AML-193 (cell line): Measurements from ENCODE around the gene UBQLN4.
"Not testable (repeated sequence)": the region's sequence is repeated elsewhere in the genome, so short reads cannot be mapped to it uniquely, and the experiment has no call there.

Experiments used
- DNase-seq, 2 experiments: peaks; one replicate each; lab custom pipeline; 2025; lab: John Stamatoyannopoulos, UW

The UBQLN4 gene

GRCh38 chr1:156060937-156061636, 7.5 kb upstream of the UBQLN4 start, which contains the start of gene RAB25:
Gene RAB25 (plus strand): TSS chr1:156061160. CDS start chr1:156061401, 241 bp downstream.
- no peak for DNase-seq

- no peak for DNase-seq
Measured at GRCh38 chr1:156056326-156056849, 2.8 kb upstream of the UBQLN4 start.

GRCh38 chr1:156055281-156056048, 1.9 kb upstream of the UBQLN4 start:
- peak; percentile 50 to 52 for DNase-seq

- DNase-seq, result peak; percentile 94
Measured at GRCh38 chr1:156054500-156055280, 1.1 kb upstream of the UBQLN4 start, which contains the start of gene LAMTOR2. Gene LAMTOR2 (plus strand): TSS chr1:156054782. CDS start chr1:156054890, 108 bp downstream.

- peak; percentile 39 to 57 for DNase-seq
Measured at GRCh38 chr1:156052862-156053767, 483 bp downstream of the UBQLN4 start.

GRCh38 chr1:156051011-156051725, 2.4 kb downstream of the UBQLN4 start:
- DNase-seq, result no peak

GRCh38 chr1:156050376-156050775, 3.2 kb downstream of the UBQLN4 start:
- DNase-seq, result no peak

- DNase-seq, result no peak
Measured at GRCh38 chr1:156048663-156049258, 4.8 kb downstream of the UBQLN4 start.

- no peak for DNase-seq
Measured at GRCh38 chr1:156045076-156045475, 8.5 kb downstream of the UBQLN4 start.

GRCh38 chr1:156042828-156043227, 10.8 kb downstream of the UBQLN4 start:
- no peak for DNase-seq

GRCh38 chr1:156034991-156035390, 18.6 kb downstream of the UBQLN4 start:
- not testable (repeated sequence) for DNase-seq

GRCh38 chr1:156033011-156033410, 20.6 kb downstream of the UBQLN4 start:
- no peak for DNase-seq

GRCh38 chr1:156026588-156026987, 27.0 kb downstream of the UBQLN4 start:
- no peak for DNase-seq

- peak; percentile 47 to 60 for DNase-seq
Measured at GRCh38 chr1:156025876-156026275, 27.7 kb downstream of the UBQLN4 start.

- DNase-seq, result no peak
Measured at GRCh38 chr1:156024801-156025200, 28.8 kb downstream of the UBQLN4 start.

GRCh38 chr1:156021954-156022353, 31.6 kb downstream of the UBQLN4 start:
- DNase-seq, result no peak

GRCh38 chr1:156021093-156021428, 32.5 kb downstream of the UBQLN4 start:
- no peak for DNase-seq

GRCh38 chr1:156020293-156021092, 33.1 kb downstream of the UBQLN4 start, which contains the start of gene SSR2:
Gene SSR2 (minus strand): TSS chr1:156020951. CDS start chr1:156020167, 784 bp downstream.
- DNase-seq, result peak; percentile 88 to 90

GRCh38 chr1:156019946-156020292, 33.7 kb downstream of the UBQLN4 start:
- DNase-seq, result no peak
